Stomach smooth muscle (tissue), 2 donors: ENCODE data around the gene GPC1.

Experiments used
- H3K27ac ChIP-seq: one replicate; pipeline ENCODE4 v1.7.0; 2013; ENCODE audit warnings: mild to moderate bottlenecking, low read length, inconsistent platforms
- H3K27me3 ChIP-seq, 2 donors: one replicate each; pipeline ENCODE4 v1.7.0; 2013; ENCODE audit warnings: low read length in 2 of 2; ENCODE audit not compliant: insufficient read depth in 2 of 2, control insufficient read depth in 1 of 2
- H3K36me3 ChIP-seq, 2 donors: one replicate each; pipeline ENCODE4 v1.7.0; 2013; ENCODE audit warnings: low read length in 2 of 2; ENCODE audit not compliant: control insufficient read depth in 2 of 2, insufficient read depth in 2 of 2
- H3K4me1 ChIP-seq: one replicate; pipeline ENCODE4 v1.7.0; 2013; ENCODE audit warnings: low read length; ENCODE audit not compliant: control insufficient read depth, insufficient read depth
- H3K4me3 ChIP-seq, 2 donors: one replicate each; pipeline ENCODE4 v1.7.0; 2013; ENCODE audit warnings: low read length in 2 of 2
- H3K9ac ChIP-seq, 2 donors: one replicate each; pipeline ENCODE4 v1.7.0; 2013; ENCODE audit warnings: low read length in 2 of 2, mild to moderate bottlenecking in 1 of 2
- H3K9me3 ChIP-seq, 2 donors: one replicate each; pipeline ENCODE4 v1.7.0; 2013; ENCODE audit warnings: low read length in 2 of 2; ENCODE audit not compliant: control insufficient read depth in 2 of 2
- donor health status: healthy.
- donor health status: Pancreatic carcinoma.

GPC1 gene

GRCh38 chr2:240419271-240419670 is 16.2 kb upstream of the GPC1 start:
- no peak overlapping the region for H3K27ac ChIP-seq
- H3K9me3 ChIP-seq: peaks cover 0 to 14% of the 10 kb centered on the region in 2 donors
- H3K4me3 ChIP-seq: no peak overlapping the region
- no peaks in the 10 kb centered on the region for H3K27me3 ChIP-seq
- no peaks in the 10 kb centered on the region for H3K36me3 ChIP-seq
- no peak overlapping the region for H3K9ac ChIP-seq
- no peaks in the 10 kb centered on the region for H3K4me1 ChIP-seq

GRCh38 chr2:240419723-240420122 is 15.7 kb upstream of the GPC1 start:
- H3K4me3 ChIP-seq: no peak overlapping the region
- H3K27ac ChIP-seq: no peak overlapping the region
- no peaks in the 10 kb centered on the region for H3K4me1 ChIP-seq
- H3K9me3 ChIP-seq: peaks cover 0 to 14% of the 10 kb centered on the region in 2 donors
- H3K27me3 ChIP-seq: no peaks in the 10 kb centered on the region
- H3K36me3 ChIP-seq: no peaks in the 10 kb centered on the region
- no peak overlapping the region for H3K9ac ChIP-seq

- Histone ChIP-seq H3K4me3 (no peak overlapping the region), H3K27me3 (no peaks in the 10 kb centered on the region), H3K9ac (no peak overlapping the region), H3K27ac (no peak overlapping the region), H3K9me3 (peaks cover 0 to 14% of the 10 kb centered on the region in 2 donors), H3K4me1 (no peaks in the 10 kb centered on the region), H3K36me3 (no peaks in the 10 kb centered on the region)
Observed at GRCh38 chr2:240420206-240421104, 15.0 kb upstream of the GPC1 start.

- Histone ChIP-seq H3K4me3 (no peak overlapping the region), H3K36me3 (no peaks in the 10 kb centered on the region), H3K27ac (no peak overlapping the region), H3K9ac (no peak overlapping the region), H3K4me1 (no peaks in the 10 kb centered on the region), H3K9me3 (peaks cover 0 to 14% of the 10 kb centered on the region in 2 donors), H3K27me3 (no peaks in the 10 kb centered on the region)
Observed at GRCh38 chr2:240421381-240421780, 14.1 kb upstream of the GPC1 start.

- Histone ChIP-seq H3K9ac (no peak overlapping the region), H3K4me1 (no peaks in the 10 kb centered on the region), H3K27me3 (no peaks in the 10 kb centered on the region), H3K27ac (no peak overlapping the region), H3K9me3 (peaks cover 0 to 14% of the 10 kb centered on the region in 2 donors), H3K36me3 (no peaks in the 10 kb centered on the region), H3K4me3 (no peak overlapping the region)
Observed at GRCh38 chr2:240422658-240423329, 12.7 kb upstream of the GPC1 start.

GRCh38 chr2:240423788-240424191 is 11.7 kb upstream of the GPC1 start:
- Histone ChIP-seq H3K9ac (no peak overlapping the region), H3K27ac (no peak overlapping the region), H3K9me3 (peaks cover 0 to 9% of the 10 kb centered on the region in 2 donors), H3K4me3 (no peak overlapping the region), H3K27me3 (no peaks in the 10 kb centered on the region), H3K4me1 (no peaks in the 10 kb centered on the region), H3K36me3 (no peaks in the 10 kb centered on the region)

- H3K9me3 ChIP-seq: peaks cover 0 to 6% of the 10 kb centered on the region in 2 donors
- no peaks in the 10 kb centered on the region for H3K4me1 ChIP-seq
- no peaks in the 10 kb centered on the region for H3K36me3 ChIP-seq
- no peak overlapping the region for H3K4me3 ChIP-seq
- no peaks in the 10 kb centered on the region for H3K27me3 ChIP-seq
- no peak overlapping the region for H3K9ac ChIP-seq
- no peak overlapping the region for H3K27ac ChIP-seq
Observed at GRCh38 chr2:240424341-240425235, 10.9 kb upstream of the GPC1 start.

- peaks cover 0 to 6% of the 10 kb centered on the region in 2 donors for H3K9me3 ChIP-seq
- H3K4me1 ChIP-seq: no peaks in the 10 kb centered on the region
- H3K27me3 ChIP-seq: no peaks in the 10 kb centered on the region
- no peaks in the 10 kb centered on the region for H3K36me3 ChIP-seq
- H3K9ac ChIP-seq: no peak overlapping the region
- H3K27ac ChIP-seq: no peak overlapping the region
- H3K4me3 ChIP-seq: no peak overlapping the region
Observed at GRCh38 chr2:240425236-240425615, 10.2 kb upstream of the GPC1 start.

GRCh38 chr2:240425697-240426096 is 9.8 kb upstream of the GPC1 start:
- H3K4me1 ChIP-seq: no peaks in the 10 kb centered on the region
- peaks cover 0 to 1% of the 10 kb centered on the region in 2 donors for H3K27me3 ChIP-seq
- H3K9ac ChIP-seq: no peak overlapping the region
- peaks cover 0 to 6% of the 10 kb centered on the region in 2 donors for H3K9me3 ChIP-seq
- H3K27ac ChIP-seq: no peak overlapping the region
- no peak overlapping the region for H3K4me3 ChIP-seq
- H3K36me3 ChIP-seq: no peaks in the 10 kb centered on the region

GRCh38 chr2:240426845-240427721 is 8.4 kb upstream of the GPC1 start:
- Histone ChIP-seq H3K27me3 (peaks cover 0 to 2% of the 10 kb centered on the region in 2 donors), H3K9ac (no peak overlapping the region), H3K9me3 (no peaks in the 10 kb centered on the region), H3K4me3 (no peak overlapping the region), H3K4me1 (no peaks in the 10 kb centered on the region), H3K36me3 (no peaks in the 10 kb centered on the region), H3K27ac (no peak overlapping the region)
